Type B pancreatic cell (in vitro differentiated cells): ENCODE results near the gene TPD52L1. TPM values are rescaled to one million over a fixed set of nuclear protein-coding genes. Genes with fewer than 3 reads are reported as not detected.

Source experiments
- DNase-seq: peaks from one replicate; pipeline ENCODE4 v3.0.0; 2021; ENCODE audit warnings: mixed read lengths; ENCODE audit not compliant: unreplicated experiment; ENCODE audit errors: extremely low spot score
- H3K27ac Mint-ChIP-seq: 2 replicates; pipeline ENCODE4 v1.8.0; 2021; ENCODE audit warnings: mild to moderate bottlenecking, mixed read lengths
- H3K27me3 Mint-ChIP-seq: 2 replicates; pipeline ENCODE4 v1.8.0; 2021; ENCODE audit warnings: mixed read lengths
- H3K36me3 Mint-ChIP-seq: 2 replicates; pipeline ENCODE4 v1.8.0; 2021; ENCODE audit warnings: mixed read lengths
- H3K4me1 Mint-ChIP-seq: one replicate; pipeline ENCODE4 v1.8.0; 2021; ENCODE audit warnings: mixed read lengths; ENCODE audit not compliant: unreplicated experiment
- H3K4me3 Mint-ChIP-seq: 2 replicates; pipeline ENCODE4 v1.8.0; 2021; ENCODE audit warnings: mild to moderate bottlenecking, mixed read lengths
- H3K9me3 Mint-ChIP-seq: 2 replicates; pipeline ENCODE4 v1.8.0; 2021; ENCODE audit warnings: mixed read lengths
- CTCF ChIP-seq: fragments of 200-600 bp; sonication (generic); conservative IDR thresholded peaks from 2 replicates; pipeline ENCODE4 v1.5.0; 2021; ENCODE audit warnings: antibody characterized with exemption, mild to moderate bottlenecking
- total RNA-seq: library from RNA; stranded (reverse); gene quantifications from 2 replicates; pipeline ENCODE4 v1.2.1, GENCODE V29; 2021; ENCODE audit warnings: low replicate concordance

Gene TPD52L1
- total RNA-seq, 1 donor from 2014 or later = 80.4 TPM

- no peak for TF ChIP-seq CTCF
- peaks cover 6% of the 10 kb centered on the region for H3K9me3 Mint-ChIP-seq
- H3K36me3 Mint-ChIP-seq = peaks cover 5% of the 10 kb centered on the region
- peaks cover 5% of the 10 kb centered on the region for H3K4me1 Mint-ChIP-seq
- DNase-seq = no peak
- no peaks in the 10 kb centered on the region for H3K27me3 Mint-ChIP-seq
- no peak overlapping the region for H3K27ac Mint-ChIP-seq
- H3K4me3 Mint-ChIP-seq = no peak overlapping the region
Measured at GRCh38 chr6:125211352-125211751, 57.8 kb downstream of the TPD52L1 start.

GRCh38 chr6:125212377-125212776 lies 58.8 kb downstream of the TPD52L1 start:
- H3K4me1 Mint-ChIP-seq = peaks cover 5% of the 10 kb centered on the region
- H3K27me3 Mint-ChIP-seq = no peaks in the 10 kb centered on the region
- DNase-seq = no peak
- H3K27ac Mint-ChIP-seq = no peak overlapping the region
- no peak for TF ChIP-seq CTCF
- no peaks in the 10 kb centered on the region for H3K36me3 Mint-ChIP-seq
- H3K9me3 Mint-ChIP-seq = no peaks in the 10 kb centered on the region
- no peak overlapping the region for H3K4me3 Mint-ChIP-seq

GRCh38 chr6:125213939-125214338 lies 60.4 kb downstream of the TPD52L1 start:
- Mint-ChIP-seq H3K27me3 (no peaks in the 10 kb centered on the region), H3K27ac (no peak overlapping the region), H3K4me1 (peaks cover 8% of the 10 kb centered on the region), H3K4me3 (no peak overlapping the region), H3K36me3 (peaks cover 4% of the 10 kb centered on the region), H3K9me3 (no peaks in the 10 kb centered on the region)
- TF ChIP-seq CTCF = no peak
- no peak for DNase-seq

- Mint-ChIP-seq H3K27me3 (no peaks in the 10 kb centered on the region), H3K4me1 (peaks cover 19% of the 10 kb centered on the region), H3K9me3 (no peaks in the 10 kb centered on the region), H3K36me3 (peaks cover 4% of the 10 kb centered on the region), H3K4me3 (no peak overlapping the region), H3K27ac (no peak overlapping the region)
- DNase-seq = no peak
- TF ChIP-seq CTCF = no peak
Measured at GRCh38 chr6:125215252-125215819, 61.8 kb downstream of the TPD52L1 start.

- no peak overlapping the region for H3K27ac Mint-ChIP-seq
- no peaks in the 10 kb centered on the region for H3K27me3 Mint-ChIP-seq
- no peak overlapping the region for H3K4me3 Mint-ChIP-seq
- H3K4me1 Mint-ChIP-seq = peaks cover 23% of the 10 kb centered on the region
- no peak for DNase-seq
- peaks cover 4% of the 10 kb centered on the region for H3K36me3 Mint-ChIP-seq
- no peaks in the 10 kb centered on the region for H3K9me3 Mint-ChIP-seq
- no peak for TF ChIP-seq CTCF
Measured at GRCh38 chr6:125216015-125216414, 62.4 kb downstream of the TPD52L1 start.

GRCh38 chr6:125217369-125217768 lies 63.8 kb downstream of the TPD52L1 start:
- H3K4me1 Mint-ChIP-seq = peaks cover 30% of the 10 kb centered on the region
- TF ChIP-seq CTCF = no peak
- no peak overlapping the region for H3K27ac Mint-ChIP-seq
- no peak for DNase-seq
- H3K27me3 Mint-ChIP-seq = no peaks in the 10 kb centered on the region
- H3K36me3 Mint-ChIP-seq = peaks cover 4% of the 10 kb centered on the region
- H3K4me3 Mint-ChIP-seq = no peak overlapping the region
- H3K9me3 Mint-ChIP-seq = no peaks in the 10 kb centered on the region
